Measurements from ENCODE around the gene PRR15.

Gene PRR15

GRCh38 chr7:29572558-29572957, 8.9 kb downstream of the PRR15 start:
- DNase-seq = no peak

DNA sequence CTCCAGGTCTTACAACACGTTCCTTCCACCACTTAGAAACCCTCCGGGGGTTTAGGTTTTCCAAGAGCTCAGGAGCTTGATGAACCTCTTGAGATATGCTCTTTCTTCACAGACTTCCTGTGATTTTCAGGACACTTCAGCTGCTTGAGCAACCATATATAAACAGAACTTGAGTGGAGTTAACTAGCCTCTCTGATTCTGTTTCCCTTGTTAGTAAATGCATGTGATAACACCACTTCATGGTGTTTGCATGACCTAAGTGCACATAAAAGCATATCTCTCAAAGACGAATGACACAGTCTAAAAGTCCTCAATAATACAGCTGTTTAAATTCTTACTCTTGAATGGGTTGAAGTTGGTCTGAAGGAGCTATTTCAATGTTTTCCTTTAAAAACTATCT, 9.9 kb downstream of the PRR15 start:
- DNase-seq = no peak

- no peak for DNase-seq
Measured at GRCh38 chr7:29574659-29575058, 11.0 kb downstream of the PRR15 start.

DNA sequence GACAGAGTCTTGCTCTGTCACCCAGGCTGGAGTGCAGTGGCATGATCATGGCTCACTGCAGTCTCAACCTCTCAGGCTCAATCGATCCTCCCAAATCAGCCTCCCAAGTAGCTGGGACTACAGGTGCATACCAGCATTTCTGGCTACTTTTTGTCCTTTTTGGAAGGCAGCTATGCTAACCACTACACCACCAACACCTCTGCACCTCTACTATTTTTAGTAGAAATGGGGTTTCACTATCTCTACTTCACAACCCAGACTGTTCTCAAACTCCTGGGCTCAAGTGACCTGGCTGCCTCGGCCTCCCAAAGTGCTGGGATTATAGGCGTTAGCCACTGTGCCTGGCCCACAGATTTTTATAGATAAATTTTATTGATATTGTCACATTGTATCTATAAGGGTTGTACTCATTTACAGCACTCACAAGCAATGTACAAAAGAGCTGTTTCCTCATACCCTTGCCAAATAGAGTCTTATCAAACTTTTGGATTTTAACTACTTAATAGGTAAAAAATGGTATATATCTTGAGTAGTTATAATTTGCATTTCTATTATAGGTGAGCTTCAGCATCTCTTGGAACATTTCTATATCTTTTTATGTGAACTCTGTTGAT, 23.7 kb downstream of the PRR15 start:
- no peak for DNase-seq

- DNase-seq = no peak
Measured at GRCh38 chr7:29588212-29588611, 24.6 kb downstream of the PRR15 start.

GRCh38 chr7:29588900-29589696, 25.5 kb downstream of the PRR15 start:
- peak; percentile 78 for DNase-seq

GRCh38 chr7:29592866-29593265, 29.2 kb downstream of the PRR15 start:
- no peak for DNase-seq

DNA sequence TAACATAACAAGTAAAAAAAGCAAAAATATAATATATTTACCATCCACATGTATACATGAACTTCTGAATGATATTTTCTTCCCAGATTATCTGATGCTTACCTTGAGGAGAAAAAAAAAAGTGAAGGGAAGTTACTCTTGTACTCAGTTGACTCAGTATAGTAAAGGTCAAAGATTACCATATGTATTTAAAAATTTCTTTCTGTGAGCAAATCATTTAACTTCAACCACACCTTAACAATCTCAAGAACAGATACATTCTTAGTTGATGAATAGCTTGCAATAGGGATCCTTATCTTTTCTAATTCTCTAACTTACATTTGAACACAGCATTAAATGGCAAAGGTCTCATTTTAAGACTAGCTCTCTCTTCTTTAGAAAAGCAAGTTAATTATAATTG, 29.8 kb downstream of the PRR15 start:
- DNase-seq = no peak

DNA sequence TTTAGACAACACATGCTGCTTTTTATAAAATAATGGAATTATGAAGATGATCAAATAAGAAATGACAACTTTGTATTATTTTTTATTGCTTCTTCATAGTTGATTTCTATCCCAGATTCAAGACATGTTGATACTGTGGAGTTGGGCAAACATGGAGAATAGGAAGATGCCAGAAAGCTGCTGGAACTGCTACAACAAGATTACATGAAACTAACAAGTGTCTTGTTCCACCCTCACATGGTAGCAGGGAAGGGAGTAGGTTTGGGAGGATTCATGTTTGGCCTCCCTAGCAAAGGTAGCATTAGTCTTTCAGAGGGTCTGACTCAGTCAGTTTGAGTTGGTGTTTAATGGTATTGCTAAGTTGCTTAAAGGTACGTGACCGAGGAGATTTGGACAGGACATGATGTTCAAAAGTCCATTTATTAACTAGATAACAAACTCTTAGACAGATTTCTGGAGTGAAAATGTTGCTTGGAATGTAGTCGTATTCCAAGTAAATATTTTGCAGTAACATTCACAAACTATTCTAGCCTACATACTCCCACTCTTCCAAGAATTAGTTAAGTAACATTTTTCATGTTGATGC, 33.1 kb downstream of the PRR15 start:
- no peak for DNase-seq

DNA sequence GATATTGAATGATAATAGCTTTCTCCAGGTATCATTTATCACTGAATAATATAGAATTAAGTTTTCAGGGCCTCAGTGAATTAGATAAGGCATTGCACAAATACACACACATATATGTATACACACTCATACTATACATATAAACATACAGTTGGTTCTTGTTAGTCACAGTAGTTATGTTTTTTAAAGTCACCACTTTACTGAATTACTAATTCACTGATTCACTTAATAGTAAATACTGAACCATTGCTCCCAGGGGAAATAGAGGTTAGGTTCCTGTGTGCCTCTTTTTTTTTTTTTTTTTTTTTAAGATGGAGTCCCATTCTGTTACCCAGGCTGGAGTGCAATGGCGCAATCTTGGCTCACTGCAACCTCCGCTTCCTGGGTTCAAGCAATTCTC, 33.6 kb downstream of the PRR15 start:
- no peak for DNase-seq

- no peak for DNase-seq
Measured at GRCh38 chr7:29598137-29598536, 34.5 kb downstream of the PRR15 start.

DNA sequence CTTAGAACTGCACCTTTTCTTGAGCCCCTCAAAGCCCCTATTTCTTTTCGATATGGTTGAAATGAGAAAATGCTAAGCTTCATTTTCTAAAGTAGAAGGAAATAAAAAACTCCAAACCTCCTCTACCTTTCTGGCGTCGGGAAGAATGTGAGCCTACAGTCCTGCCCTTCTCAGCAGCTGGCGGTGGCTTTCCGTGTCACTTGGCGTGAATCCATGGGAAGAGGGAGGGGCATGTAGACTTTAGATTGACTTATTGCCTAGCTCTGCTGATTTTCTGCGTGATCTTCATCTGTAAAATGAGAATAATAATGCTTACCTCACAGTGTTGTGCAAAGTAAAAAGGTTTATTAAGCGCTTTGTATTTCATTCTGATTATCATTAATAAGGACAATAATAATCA, 35.0 kb downstream of the PRR15 start:
- no peak for DNase-seq

DNA sequence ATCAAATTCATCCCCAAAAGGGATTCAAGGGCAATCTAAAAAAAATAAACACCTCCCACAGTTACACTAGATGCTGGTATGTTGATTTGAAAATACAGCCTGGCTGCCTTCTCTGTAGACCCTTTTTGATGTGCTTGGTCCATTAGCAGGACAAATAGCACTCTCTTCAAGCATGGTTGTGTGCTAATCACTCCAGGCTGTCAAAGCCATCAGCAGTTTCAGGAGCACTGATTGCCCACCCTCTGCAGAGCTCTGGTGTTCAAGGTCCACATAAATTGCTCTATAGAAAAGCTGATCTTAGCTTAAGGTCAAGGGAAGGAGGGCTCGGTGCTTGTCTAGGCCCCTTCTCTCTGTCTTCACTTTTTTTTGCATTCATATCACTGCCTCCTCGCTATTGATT, 35.4 kb downstream of the PRR15 start:
- no peak for DNase-seq

- DNase-seq = no peak
Measured at GRCh38 chr7:29600661-29601060, 37.0 kb downstream of the PRR15 start.

- no peak for DNase-seq
Measured at GRCh38 chr7:29604052-29604451, 40.4 kb downstream of the PRR15 start.

GRCh38 chr7:29604702-29605101, 41.1 kb downstream of the PRR15 start:
- DNase-seq = no peak

DNA sequence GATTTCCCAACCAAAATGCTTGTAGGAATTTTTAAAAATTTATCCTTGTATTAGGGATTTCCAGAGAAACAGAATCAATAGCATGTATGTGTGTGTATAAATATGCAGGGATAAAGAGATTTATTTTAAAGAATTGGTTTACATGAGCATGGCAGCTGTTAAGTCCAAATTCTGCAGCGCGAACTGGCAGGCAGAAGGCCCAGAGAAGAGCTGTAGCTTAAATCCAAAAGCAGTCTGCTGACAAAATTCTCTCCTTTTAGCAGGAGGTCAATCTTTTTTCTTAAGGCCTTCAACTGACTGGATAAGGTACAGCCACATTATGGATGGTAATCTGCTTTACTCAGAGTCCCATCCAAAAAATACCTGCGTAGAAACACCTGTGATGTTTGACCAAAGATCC, 42.0 kb downstream of the PRR15 start:
- DNase-seq = no peak

DNA sequence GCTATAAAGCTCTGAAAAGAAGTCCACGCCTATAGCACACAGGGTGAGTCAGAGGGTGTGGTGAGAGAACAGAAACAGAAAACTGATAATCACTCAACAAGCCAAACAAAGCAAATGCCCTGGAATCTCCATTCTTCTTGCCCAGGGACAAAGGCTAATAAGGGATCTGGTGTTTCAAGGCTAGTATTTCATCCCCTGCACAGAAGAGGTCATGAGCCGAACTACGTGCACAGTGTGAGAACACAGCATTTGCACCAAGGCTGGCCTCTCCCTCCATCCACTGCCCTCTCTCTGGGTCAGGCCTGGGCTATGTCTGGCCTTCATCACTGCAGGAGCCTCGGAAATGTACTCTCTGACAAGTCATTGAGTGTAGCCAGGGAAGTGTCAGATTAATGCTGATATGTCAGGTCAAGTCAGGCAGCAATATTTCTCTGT, 42.7 kb downstream of the PRR15 start:
- no peak for DNase-seq

GRCh38 chr7:29606830-29607229, 43.2 kb downstream of the PRR15 start:
- DNase-seq = no peak

DNA sequence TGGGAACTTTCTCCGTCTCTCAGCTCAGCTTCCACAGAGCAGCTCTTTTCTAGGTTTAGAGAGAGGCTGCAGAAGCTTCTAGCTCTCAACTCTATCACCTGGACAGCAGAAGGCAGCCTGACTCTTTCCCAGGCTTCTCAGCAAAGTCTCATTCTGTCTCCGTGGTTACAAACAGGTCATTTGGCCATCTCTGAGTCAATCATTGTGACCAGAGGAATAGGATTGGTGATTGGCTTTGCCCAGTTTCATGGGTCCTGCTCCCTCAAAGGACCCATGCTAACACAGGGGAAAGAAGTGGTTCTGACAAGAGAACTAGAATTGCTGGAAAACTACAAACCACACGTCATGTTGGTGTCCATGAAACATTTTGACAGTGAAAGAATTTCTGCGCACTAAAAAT, 43.6 kb downstream of the PRR15 start:
- DNase-seq = no peak

GRCh38 chr7:29607889-29608288, 44.3 kb downstream of the PRR15 start:
- peak; percentile 24 for DNase-seq

DNA sequence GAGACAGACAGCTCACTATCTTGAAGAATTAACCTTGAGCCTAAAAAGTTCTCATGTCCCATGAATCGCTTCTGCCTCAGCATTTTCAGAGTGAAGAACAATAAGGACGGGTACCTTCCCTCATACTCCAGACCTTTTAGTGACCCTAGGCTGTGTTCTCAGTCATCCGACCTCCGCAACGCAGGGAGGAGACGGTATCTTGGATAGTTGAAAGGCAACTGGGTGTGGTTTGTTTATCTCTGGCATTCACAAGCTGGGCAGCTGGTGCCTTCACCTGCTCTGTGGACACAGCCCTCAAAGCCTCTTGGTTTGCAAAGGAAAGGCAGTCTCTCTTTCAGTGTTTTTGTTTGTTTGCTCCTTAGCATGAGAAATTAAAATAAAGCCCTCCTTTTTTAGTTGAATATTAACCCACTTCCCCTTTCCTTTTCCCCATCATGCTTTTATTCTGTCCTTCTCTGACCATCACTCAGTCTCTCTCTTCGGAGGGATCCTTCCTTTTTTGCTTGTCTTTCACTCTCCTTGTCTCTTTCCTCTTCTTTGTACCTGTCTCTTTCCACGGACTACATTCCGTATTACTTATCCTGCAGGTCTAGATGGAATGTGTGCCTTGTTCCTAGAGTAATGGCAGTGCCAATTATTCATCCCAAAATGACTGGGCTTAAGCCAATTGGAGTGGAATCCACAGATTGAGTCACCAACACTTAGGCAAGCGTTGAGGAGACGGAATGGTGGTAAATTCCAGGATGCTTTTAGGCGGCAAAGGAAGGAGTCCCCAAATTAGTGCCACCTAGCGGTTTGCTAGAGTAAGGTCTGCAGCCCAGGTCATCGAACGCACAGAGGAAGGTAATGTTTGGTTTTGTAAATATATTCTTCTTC, 45.8 kb downstream of the PRR15 start:
- peak; percentile 47 for DNase-seq

DNA sequence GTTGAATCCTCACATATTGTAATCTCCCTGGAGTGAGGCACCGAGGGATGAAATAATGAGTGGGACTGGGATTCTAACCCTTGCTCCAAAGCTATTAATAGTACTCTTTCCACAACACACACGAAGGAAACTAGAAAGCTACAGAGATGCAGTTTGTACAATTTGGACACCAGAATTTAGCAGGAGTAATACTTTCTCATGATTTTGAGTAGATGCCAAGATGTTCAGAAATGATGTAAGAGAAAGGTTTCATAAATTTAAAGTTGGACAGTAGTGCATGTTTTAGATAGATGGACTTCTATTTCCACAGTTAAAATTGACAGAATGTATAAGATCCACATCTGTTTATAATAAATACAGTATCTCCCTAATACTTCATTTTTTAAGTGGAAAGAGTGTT, 46.5 kb downstream of the PRR15 start:
- no peak for DNase-seq
